Trophoblast cell (in vitro differentiated cells and primary cell): ENCODE results near the gene ARID3A.

Source experiments
- DNase-seq, 2 donors: peaks; one replicate each; pipeline ENCODE4 v3.0.0-alpha.2; 2016
- H2AFZ ChIP-seq: 2 replicates; pipeline ENCODE4 v1.6.1; 2013; ENCODE audit warnings: low read length, moderate library complexity, mild to moderate bottlenecking; ENCODE audit not compliant: insufficient read depth, poor library complexity
- H2AK5ac ChIP-seq: 2 replicates; pipeline ENCODE4 v1.6.1; 2013; ENCODE audit warnings: mild to moderate bottlenecking, low read length
- H2BK120ac ChIP-seq: 2 replicates; pipeline ENCODE4 v1.6.1; 2013; ENCODE audit warnings: low read length, mild to moderate bottlenecking, moderate library complexity; ENCODE audit not compliant: insufficient read depth, poor library complexity
- H2BK12ac ChIP-seq: 2 replicates; pipeline ENCODE4 v1.6.1; 2013; ENCODE audit warnings: mild to moderate bottlenecking, low read length, moderate library complexity
- H2BK5ac ChIP-seq: 2 replicates; pipeline ENCODE4 v1.6.1; 2013; ENCODE audit warnings: low read length, low read depth, moderate library complexity, mild to moderate bottlenecking; ENCODE audit not compliant: poor library complexity
- H3K14ac ChIP-seq: 2 replicates; pipeline ENCODE4 v1.6.1; 2013; ENCODE audit warnings: mild to moderate bottlenecking, low read length
- H3K18ac ChIP-seq: 2 replicates; pipeline ENCODE4 v1.6.1; 2013; ENCODE audit warnings: mild to moderate bottlenecking, low read length
- H3K23ac ChIP-seq: 2 replicates; pipeline ENCODE4 v1.6.1; 2013; ENCODE audit warnings: low read length
- H3K27ac ChIP-seq: 2 replicates; pipeline ENCODE4 v1.5.1; 2013; ENCODE audit warnings: low read depth, mild to moderate bottlenecking, inconsistent platforms, low read length, moderate library complexity
- H3K27me3 ChIP-seq: 2 replicates; pipeline ENCODE4 v1.6.1; 2013; ENCODE audit warnings: inconsistent platforms, mild to moderate bottlenecking, low read length, moderate library complexity; ENCODE audit not compliant: insufficient read depth
- H3K36me3 ChIP-seq, 2 experiments: 1 replicate in 1 of 2; 2 replicates in 1 of 2; pipeline ENCODE4 v1.6.1; 2013; ENCODE audit warnings: low read length in 2 of 2, mild to moderate bottlenecking in 2 of 2, moderate library complexity in 1 of 2; ENCODE audit not compliant: insufficient read depth in 2 of 2, control insufficient read depth in 1 of 2
- H3K4ac ChIP-seq: 2 replicates; pipeline ENCODE4 v1.6.1; 2013; ENCODE audit warnings: low read depth, mild to moderate bottlenecking, low read length, moderate library complexity
- H3K4me1 ChIP-seq, 2 experiments: 1 replicate in 1 of 2; 2 replicates in 1 of 2; pipeline ENCODE4 v1.6.1; 2013; ENCODE audit warnings: low read length in 2 of 2, mild to moderate bottlenecking in 2 of 2, moderate library complexity in 1 of 2; ENCODE audit not compliant: insufficient read depth in 2 of 2, control insufficient read depth in 1 of 2
- H3K4me2 ChIP-seq: 2 replicates; pipeline ENCODE4 v1.6.1; 2013; ENCODE audit warnings: inconsistent platforms, mild to moderate bottlenecking, low read length, moderate library complexity
- H3K4me3 ChIP-seq: 2 replicates; pipeline ENCODE4 v1.5.1; 2013; ENCODE audit warnings: mild to moderate bottlenecking, low read depth, low read length, inconsistent platforms
- H3K79me1 ChIP-seq: one replicate; pipeline ENCODE4 v1.6.1; 2013; ENCODE audit warnings: low read length
- H3K79me2 ChIP-seq: 2 replicates; pipeline ENCODE4 v1.6.1; 2013; ENCODE audit warnings: low read length, mild to moderate bottlenecking; ENCODE audit not compliant: control insufficient read depth, insufficient read depth, poor library complexity
- H3K9ac ChIP-seq: 2 replicates; pipeline ENCODE4 v1.6.1; 2013; ENCODE audit warnings: mild to moderate bottlenecking, low read length
- H3K9me3 ChIP-seq: 2 replicates; pipeline ENCODE4 v1.6.1; 2013; ENCODE audit warnings: low read depth, mild to moderate bottlenecking, control low read depth, inconsistent platforms, low read length; ENCODE audit not compliant: insufficient read depth
- H4K12ac ChIP-seq: 2 replicates; pipeline ENCODE4 v1.6.1; 2013; ENCODE audit warnings: low read depth, mild to moderate bottlenecking, low read length, moderate library complexity
- H4K8ac ChIP-seq: 2 replicates; pipeline ENCODE4 v1.6.1; 2013; ENCODE audit warnings: low read depth, mild to moderate bottlenecking, low read length, moderate library complexity
- H4K91ac ChIP-seq: one replicate; pipeline ENCODE4 v1.6.1; 2013; ENCODE audit warnings: low read depth, mild to moderate bottlenecking, low read length, moderate library complexity
- WGBS: extraction: QIAGEN DNeasy Blood & Tissue Kit; methylation state at CpG from one replicate; pipeline ENCODE4 v1.1.7; 2013; ENCODE audit warnings: missing lambda C conversion rate; ENCODE audit not compliant: insufficient read length, insufficient coverage; ENCODE audit errors: extremely low coverage; 5-methylcytosine and 5-hydroxymethylcytosine counted together

Gene ARID3A

DNA sequence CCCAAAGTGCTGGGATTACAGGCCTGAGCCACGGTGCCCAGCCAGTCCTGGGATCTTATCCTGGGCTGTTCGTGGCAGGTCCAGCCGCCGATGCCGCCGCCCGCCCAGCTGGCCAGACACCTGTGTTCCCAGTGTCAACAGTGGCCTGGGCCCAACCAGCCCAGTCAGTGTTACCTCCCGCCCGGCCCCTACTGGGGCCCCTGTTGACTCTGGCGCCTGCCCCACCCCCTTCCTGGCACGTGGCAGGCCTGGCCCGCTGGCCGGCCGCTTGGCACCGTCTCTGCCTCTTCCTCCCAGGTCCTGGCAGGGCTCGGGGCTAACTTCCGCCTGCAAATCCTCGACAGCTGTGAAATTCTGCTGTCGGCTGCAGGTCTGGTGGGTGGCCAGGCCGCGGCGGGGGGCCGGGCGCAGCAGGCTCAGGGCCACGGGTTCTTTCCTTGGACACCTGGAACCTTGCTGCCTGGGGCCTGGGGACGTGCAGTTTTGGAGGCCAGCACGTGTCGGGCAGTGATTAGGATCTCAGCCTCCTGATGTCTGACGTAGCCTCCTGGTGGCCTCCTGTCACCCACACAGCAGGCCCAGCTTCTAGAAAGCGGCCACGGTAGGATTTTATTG lies 9.1 kb downstream of the ARID3A start:
- peaks cover 55% of the 10 kb centered on the region for H3K79me2 ChIP-seq
- peak; percentile 82 to 84 for DNase-seq
- no peaks in the 10 kb centered on the region for H3K27me3 ChIP-seq
- peak overlapping the region; percentile 32 for H4K12ac ChIP-seq
- peaks cover 57 to 60% of the 10 kb centered on the region in 2 experiments for H3K4me1 ChIP-seq
- no peaks in the 10 kb centered on the region for H3K9me3 ChIP-seq
- H2AK5ac ChIP-seq: peak overlapping the region; percentile 15
- H3K36me3 ChIP-seq: peaks cover 70 to 81% of the 10 kb centered on the region in 2 experiments
- H3K4ac ChIP-seq: peak overlapping the region; percentile 100
- peaks cover 54% of the 10 kb centered on the region for H3K79me1 ChIP-seq
- H2BK12ac ChIP-seq: peak overlapping the region; percentile 42
- H2BK5ac ChIP-seq: peak overlapping the region; percentile 97
- H4K91ac ChIP-seq: peak overlapping the region; percentile 99
- H2AFZ ChIP-seq: peak overlapping the region; percentile 57
- no peak overlapping the region for H3K23ac ChIP-seq
- H3K9ac ChIP-seq: no peak overlapping the region
- peak overlapping the region; percentile 42 for H4K8ac ChIP-seq
- peak overlapping the region; percentile 90 for H3K14ac ChIP-seq
- peak overlapping the region; percentile 96 for H3K27ac ChIP-seq
- no peak overlapping the region for H3K4me2 ChIP-seq
- H3K4me3 ChIP-seq: no peak overlapping the region
- H3K18ac ChIP-seq: peak overlapping the region; percentile 58
- no CpG with 5 or more reads among the region's 31 CpGs for WGBS
- peak overlapping the region; percentile 95 for H2BK120ac ChIP-seq

DNA sequence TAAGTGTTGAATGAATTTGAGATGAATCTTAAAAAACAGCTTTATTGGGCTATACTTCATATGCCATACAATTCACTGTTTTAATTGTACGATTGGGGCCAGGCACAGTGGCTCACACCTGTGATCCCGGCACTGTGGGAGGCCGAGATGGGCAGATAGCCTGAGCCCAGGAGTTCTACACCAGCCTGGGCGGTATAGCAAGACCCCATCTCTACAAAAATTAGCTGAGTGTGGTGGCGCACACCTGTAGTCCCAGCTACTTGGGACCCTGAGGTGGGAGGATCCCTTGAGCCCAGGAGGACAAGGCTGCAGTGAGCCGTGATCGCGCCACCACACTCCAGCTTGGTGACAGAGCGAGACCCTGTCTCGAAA lies 10.3 kb downstream of the ARID3A start:
- peaks cover 66% of the 10 kb centered on the region for H3K79me2 ChIP-seq
- no peak overlapping the region for H2BK120ac ChIP-seq
- no peak overlapping the region for H2AK5ac ChIP-seq
- H3K4me1 ChIP-seq: peaks cover 57 to 60% of the 10 kb centered on the region in 2 experiments
- H3K9ac ChIP-seq: no peak overlapping the region
- peaks cover 51% of the 10 kb centered on the region for H3K79me1 ChIP-seq
- DNase-seq: no peak
- H3K9me3 ChIP-seq: no peaks in the 10 kb centered on the region
- H3K27ac ChIP-seq: peak overlapping the region; percentile 54
- peaks cover 75 to 84% of the 10 kb centered on the region in 2 experiments for H3K36me3 ChIP-seq
- no peak overlapping the region for H3K4me3 ChIP-seq
- H4K12ac ChIP-seq: no peak overlapping the region
- no peak overlapping the region for H4K91ac ChIP-seq
- no peaks in the 10 kb centered on the region for H3K27me3 ChIP-seq
- no peak overlapping the region for H3K14ac ChIP-seq
- H3K4me2 ChIP-seq: no peak overlapping the region
- H4K8ac ChIP-seq: no peak overlapping the region
- no CpG with 5 or more reads among the region's 10 CpGs for WGBS
- H2BK12ac ChIP-seq: peak overlapping the region; percentile 27
- H2AFZ ChIP-seq: no peak overlapping the region
- peak overlapping the region; percentile 84 for H3K4ac ChIP-seq
- no peak overlapping the region for H3K18ac ChIP-seq
- no peak overlapping the region for H3K23ac ChIP-seq
- H2BK5ac ChIP-seq: no peak overlapping the region

DNA sequence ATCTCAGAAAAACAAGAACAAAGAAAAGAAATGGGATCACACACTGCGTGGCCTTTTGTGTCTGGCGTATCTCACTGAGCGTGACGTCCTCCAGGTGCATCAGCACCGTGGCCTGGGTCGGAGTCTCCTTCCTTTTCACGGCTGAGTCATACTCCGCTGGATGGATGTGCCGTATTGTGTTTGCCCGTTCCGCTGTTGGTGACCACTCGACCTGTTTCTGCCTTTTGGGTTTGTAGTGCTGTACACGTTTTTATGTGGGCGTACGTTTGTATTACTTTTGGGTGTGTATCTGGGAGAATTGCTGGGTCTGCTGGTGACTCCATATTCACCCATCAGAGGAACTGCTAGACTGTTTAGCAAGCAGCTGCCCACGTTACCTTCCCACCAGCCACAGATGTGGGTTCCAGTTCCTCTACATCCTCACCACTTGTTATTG lies 11.4 kb downstream of the ARID3A start:
- no peak overlapping the region for H4K91ac ChIP-seq
- peak in 1 of 2 donors; percentile 66 for DNase-seq
- no peak overlapping the region for H3K23ac ChIP-seq
- no peak overlapping the region for H2AK5ac ChIP-seq
- H3K79me2 ChIP-seq: peaks cover 70% of the 10 kb centered on the region
- H3K4ac ChIP-seq: peak overlapping the region; percentile 29
- H3K4me2 ChIP-seq: no peak overlapping the region
- H2AFZ ChIP-seq: no peak overlapping the region
- H3K18ac ChIP-seq: no peak overlapping the region
- no CpG with 5 or more reads among the region's 16 CpGs for WGBS
- peaks cover 51 to 54% of the 10 kb centered on the region in 2 experiments for H3K4me1 ChIP-seq
- H3K14ac ChIP-seq: no peak overlapping the region
- no peak overlapping the region for H4K8ac ChIP-seq
- no peak overlapping the region for H3K9ac ChIP-seq
- H3K4me3 ChIP-seq: no peak overlapping the region
- H3K79me1 ChIP-seq: peaks cover 44% of the 10 kb centered on the region
- no peaks in the 10 kb centered on the region for H3K9me3 ChIP-seq
- peak overlapping the region; percentile 35 for H3K27ac ChIP-seq
- no peak overlapping the region for H4K12ac ChIP-seq
- H3K36me3 ChIP-seq: peaks cover 78 to 86% of the 10 kb centered on the region in 2 experiments
- H3K27me3 ChIP-seq: no peaks in the 10 kb centered on the region
- no peak overlapping the region for H2BK120ac ChIP-seq
- H2BK5ac ChIP-seq: peak overlapping the region; percentile 8
- no peak overlapping the region for H2BK12ac ChIP-seq

DNA sequence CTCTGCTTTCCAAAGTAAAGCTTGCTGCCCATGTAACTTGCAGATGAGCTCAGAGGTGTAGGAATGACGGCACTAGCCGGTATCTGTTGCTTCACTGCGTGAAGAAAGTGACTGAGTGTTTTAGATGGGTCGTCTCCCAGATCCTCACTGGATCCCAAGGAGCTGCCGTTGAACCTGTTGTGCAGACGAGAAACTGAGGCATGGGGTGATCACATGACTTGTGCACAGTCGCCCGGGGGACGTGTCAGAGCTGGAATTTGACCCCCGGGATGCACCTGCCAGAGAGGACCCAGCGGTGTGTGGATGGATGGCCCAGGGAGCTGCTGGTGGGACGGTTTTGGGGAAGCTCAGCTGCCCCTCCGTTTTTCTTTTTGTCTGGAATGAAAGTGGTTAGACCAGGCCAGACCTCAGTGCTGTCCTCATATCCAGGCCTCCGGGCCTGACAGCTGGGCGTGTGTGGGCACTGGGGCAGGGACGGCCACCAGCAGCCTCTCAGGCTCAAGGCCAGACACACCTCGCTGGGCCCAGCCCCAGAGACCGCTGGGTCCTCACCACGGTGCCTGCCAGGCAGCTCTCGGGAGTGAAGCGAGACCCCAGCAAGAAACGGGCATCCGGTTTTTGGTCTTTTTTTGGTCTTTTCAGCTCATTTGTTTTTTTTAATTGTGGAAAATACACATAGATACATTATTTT lies 12.5 kb downstream of the ARID3A start:
- H3K14ac ChIP-seq: peak overlapping the region; percentile 53
- peak overlapping the region; percentile 14 for H2BK5ac ChIP-seq
- H4K91ac ChIP-seq: peak overlapping the region; percentile 13
- no peaks in the 10 kb centered on the region for H3K27me3 ChIP-seq
- H2AFZ ChIP-seq: no peak overlapping the region
- H3K4me3 ChIP-seq: no peak overlapping the region
- H3K79me1 ChIP-seq: peaks cover 36% of the 10 kb centered on the region
- H2BK120ac ChIP-seq: no peak overlapping the region
- H3K4me2 ChIP-seq: no peak overlapping the region
- peaks cover 1% of the 10 kb centered on the region for H3K9me3 ChIP-seq
- no peak overlapping the region for H2BK12ac ChIP-seq
- peaks cover 79 to 87% of the 10 kb centered on the region in 2 experiments for H3K36me3 ChIP-seq
- no peak overlapping the region for H3K9ac ChIP-seq
- H3K4ac ChIP-seq: peak overlapping the region; percentile 93
- peaks cover 42 to 46% of the 10 kb centered on the region in 2 experiments for H3K4me1 ChIP-seq
- H2AK5ac ChIP-seq: no peak overlapping the region
- no CpG with 5 or more reads among the region's 23 CpGs for WGBS
- H4K12ac ChIP-seq: no peak overlapping the region
- peak overlapping the region; percentile 47 for H3K18ac ChIP-seq
- peak overlapping the region; percentile 13 for H3K27ac ChIP-seq
- H4K8ac ChIP-seq: no peak overlapping the region
- H3K79me2 ChIP-seq: peaks cover 64% of the 10 kb centered on the region
- peak; percentile 53 to 66 for DNase-seq
- no peak overlapping the region for H3K23ac ChIP-seq
